B cell (primary cell): Measurements from ENCODE around the gene ATRAID.

Experiments
- EZH2 ChIP-seq: IDR thresholded peaks from 2 replicates; pipeline ENCODE4 v1.6.1; 2012; ENCODE audit warnings: borderline replicate concordance, low read depth, mild to moderate bottlenecking, moderate library complexity, low read length; ENCODE audit not compliant: insufficient read depth, poor library complexity, severe bottlenecking
- TF ChIP-seq, protein P1 (sequence below): fragments of 200-600 bp; IDR thresholded peaks from one replicate; pipeline ENCODE4 v1.8.0; 2022; ENCODE audit warnings: antibody characterized with exemption, mild to moderate bottlenecking

DNA sequence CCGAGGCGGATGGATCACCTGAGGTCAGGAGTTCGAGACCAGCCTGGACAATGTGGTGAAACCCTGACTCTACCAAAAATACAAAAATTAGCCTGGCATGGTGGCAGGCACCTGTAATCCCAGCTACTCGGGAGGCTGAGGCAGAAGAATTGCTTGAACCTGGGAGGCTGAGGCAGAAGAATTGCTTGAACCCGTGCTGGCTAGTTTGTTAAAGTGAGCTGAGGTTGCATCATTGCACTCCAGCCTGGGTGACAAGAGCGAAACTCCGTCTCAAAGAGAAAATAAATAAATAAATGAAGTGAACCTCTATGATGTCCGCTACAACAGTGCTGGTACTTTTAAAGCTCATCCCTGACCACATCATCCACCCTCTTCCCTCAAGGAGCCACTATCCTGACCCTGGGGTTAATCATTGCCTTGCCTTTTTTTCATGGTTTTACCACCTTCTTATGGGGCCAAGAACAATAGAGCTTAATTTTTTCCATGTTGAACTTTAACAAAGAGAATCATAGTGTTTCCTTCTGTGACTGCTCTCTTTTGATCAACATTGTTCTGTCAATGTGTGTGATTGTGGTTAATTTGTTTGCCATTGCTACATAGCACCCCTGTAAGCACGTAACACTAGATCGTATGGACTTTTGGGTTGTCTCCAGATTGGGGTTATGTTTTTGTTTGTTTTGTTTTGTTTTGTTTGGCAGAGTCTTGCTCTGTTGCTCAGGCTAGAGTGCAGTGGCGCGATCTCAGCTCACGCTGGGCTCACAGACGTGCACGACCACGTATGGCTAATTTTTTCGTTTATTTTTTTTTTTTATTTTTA, 17.1 kb upstream of the ATRAID start:
- TF ChIP-seq EZH2: no peak
- TF ChIP-seq, protein P1, sequence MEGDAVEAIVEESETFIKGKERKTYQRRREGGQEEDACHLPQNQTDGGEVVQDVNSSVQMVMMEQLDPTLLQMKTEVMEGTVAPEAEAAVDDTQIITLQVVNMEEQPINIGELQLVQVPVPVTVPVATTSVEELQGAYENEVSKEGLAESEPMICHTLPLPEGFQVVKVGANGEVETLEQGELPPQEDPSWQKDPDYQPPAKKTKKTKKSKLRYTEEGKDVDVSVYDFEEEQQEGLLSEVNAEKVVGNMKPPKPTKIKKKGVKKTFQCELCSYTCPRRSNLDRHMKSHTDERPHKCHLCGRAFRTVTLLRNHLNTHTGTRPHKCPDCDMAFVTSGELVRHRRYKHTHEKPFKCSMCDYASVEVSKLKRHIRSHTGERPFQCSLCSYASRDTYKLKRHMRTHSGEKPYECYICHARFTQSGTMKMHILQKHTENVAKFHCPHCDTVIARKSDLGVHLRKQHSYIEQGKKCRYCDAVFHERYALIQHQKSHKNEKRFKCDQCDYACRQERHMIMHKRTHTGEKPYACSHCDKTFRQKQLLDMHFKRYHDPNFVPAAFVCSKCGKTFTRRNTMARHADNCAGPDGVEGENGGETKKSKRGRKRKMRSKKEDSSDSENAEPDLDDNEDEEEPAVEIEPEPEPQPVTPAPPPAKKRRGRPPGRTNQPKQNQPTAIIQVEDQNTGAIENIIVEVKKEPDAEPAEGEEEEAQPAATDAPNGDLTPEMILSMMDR: no peak
